Thoracic aorta endothelial cell (primary cell): ENCODE results near the gene MARVELD2. TPM values are rescaled to one million over a fixed set of nuclear protein-coding genes. Genes with fewer than 3 reads are reported as not detected.

Experiments used
- small RNA-seq: library from RNA; depleted of rRNA; stranded (forward); fragments of <200 nt; gene quantifications from one replicate; pipeline ENCODE3, GENCODE V24; 2012
- total RNA-seq: library from RNA; depleted of rRNA; stranded (reverse); fragments of >200 nt; gene quantifications from 2 replicates; pipeline ENCODE4 v1.2.3, GENCODE V29; 2012

Gene MARVELD2, protein sequence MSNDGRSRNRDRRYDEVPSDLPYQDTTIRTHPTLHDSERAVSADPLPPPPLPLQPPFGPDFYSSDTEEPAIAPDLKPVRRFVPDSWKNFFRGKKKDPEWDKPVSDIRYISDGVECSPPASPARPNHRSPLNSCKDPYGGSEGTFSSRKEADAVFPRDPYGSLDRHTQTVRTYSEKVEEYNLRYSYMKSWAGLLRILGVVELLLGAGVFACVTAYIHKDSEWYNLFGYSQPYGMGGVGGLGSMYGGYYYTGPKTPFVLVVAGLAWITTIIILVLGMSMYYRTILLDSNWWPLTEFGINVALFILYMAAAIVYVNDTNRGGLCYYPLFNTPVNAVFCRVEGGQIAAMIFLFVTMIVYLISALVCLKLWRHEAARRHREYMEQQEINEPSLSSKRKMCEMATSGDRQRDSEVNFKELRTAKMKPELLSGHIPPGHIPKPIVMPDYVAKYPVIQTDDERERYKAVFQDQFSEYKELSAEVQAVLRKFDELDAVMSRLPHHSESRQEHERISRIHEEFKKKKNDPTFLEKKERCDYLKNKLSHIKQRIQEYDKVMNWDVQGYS
- total RNA-seq = 4.9 and 8.9 TPM in 2 replicates

DNA sequence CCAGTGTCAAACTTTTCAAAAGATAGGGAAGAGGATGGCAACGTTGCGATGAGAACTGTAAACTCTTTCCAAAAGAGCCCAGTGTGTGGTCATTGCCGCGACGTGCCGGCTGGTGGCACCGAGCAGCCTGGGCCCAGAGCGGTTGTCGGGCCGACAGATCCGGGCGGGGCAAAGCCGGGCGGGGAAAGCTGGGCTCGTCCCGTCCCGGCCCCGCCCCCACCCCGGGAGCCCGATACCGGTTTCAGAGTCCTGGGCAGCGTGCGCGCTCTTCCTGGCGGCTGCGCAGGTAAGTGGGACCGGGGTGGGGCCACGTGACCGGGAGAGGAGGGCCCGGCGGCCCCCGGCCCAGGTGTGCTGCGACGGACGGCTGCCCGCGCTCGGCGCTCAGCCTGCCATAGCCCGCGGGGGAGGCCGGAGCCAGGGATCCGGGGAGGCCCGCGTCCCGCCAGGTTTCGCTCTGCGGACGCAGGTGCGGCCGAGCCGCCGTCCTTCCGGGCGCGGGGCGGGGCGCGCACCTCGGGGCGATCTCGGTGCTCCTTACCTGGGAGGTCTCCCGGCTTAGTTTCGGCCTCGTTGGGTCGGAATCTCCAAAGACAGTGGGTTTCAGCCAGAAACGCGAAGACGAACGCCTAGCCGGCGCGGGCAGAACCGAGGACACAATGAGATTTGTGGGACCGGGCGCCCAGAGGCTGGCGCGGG lies at the start of gene MARVELD2:
Gene MARVELD2 (plus strand): TSS at position 232 of the 699 bp plus-strand sequence. CDS start 4,270 bp downstream, outside the sequence.

DNA sequence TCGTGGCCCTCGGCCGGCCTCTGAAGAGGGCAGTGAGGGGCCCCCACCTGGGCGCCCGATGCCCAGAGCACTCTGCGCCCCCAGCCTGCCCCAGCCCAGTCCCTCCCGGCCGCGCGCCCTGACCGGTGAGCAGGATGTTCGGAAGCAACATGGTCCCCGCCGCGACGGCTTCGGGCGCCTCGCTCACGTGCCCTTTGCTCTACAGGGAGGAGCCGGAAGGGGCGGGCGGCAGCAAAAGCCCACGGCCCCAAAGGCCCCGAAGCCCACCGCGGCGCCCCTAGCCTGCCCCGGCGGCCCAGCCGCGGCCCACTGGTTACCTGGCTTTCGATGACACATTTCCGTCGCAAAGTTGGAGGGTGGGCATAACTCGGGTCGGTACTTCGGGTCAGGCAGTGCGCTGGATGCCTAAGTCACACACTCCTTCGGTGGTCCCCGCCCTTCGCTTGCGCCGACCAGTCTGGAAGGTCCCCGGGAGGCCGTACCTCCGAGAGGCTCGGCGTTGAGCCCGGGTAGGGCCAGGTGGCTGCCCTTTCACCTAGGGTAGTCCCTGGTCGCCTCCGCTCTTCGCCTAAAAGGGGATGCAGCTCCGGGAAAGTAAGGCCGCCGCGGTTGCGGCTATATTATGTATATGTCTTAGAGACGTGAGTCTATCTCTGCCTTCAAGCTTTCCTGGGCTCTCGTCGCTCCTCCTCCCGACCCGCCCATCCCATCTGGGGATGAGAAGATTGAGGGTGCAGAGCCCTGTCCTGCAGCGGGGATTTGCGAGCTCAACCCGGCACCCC lies 45.4 kb upstream of the MARVELD2 start, which contains the start of the genes AK6, RAD17 and TAF9:
Gene AK6 (minus strand): TSS at position 181 of the 782 bp plus-strand sequence. CDS start 30 bp downstream, at position 151.
Gene RAD17 (plus strand): TSS at position 479 of the 782 bp plus-strand sequence. CDS start 2,391 bp downstream, outside the sequence.
Gene TAF9 (minus strand): TSS at position 181 of the 782 bp plus-strand sequence. CDS start 3,783 bp downstream, outside the sequence.

DNA sequence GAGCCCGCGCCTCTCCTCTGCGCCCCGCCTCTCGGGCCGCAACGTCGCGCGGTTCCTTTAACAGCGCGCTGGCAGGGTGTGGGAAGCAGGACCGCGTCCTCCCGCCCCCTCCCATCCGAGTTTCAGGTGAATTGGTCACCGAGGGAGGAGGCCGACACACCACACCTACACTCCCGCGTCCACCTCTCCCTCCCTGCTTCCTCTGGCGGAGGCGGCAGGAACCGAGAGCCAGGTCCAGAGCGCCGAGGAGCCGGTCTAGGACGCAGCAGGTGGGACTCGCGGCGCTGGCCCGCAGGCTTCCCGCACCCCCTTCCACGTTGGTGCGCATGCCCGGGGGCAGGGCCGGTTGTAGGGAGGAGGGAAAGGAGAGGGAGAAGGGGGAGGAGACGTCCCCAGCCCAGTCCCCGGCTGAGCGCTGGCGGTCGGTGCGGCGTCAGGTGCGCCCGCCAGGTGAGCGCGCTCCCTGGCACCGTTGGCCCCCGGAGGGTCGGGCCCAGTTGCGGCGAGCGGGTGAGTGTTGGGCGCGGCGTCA lies 77.5 kb downstream of the MARVELD2 start, which contains the start of gene OCLN:
Gene OCLN (plus strand): TSS at position 400 of the 532 bp plus-strand sequence. CDS start 11,455 bp downstream, outside the sequence.

Small RNA genes within 50 kb of the gene (small RNA-seq; reads per million reads assigned to genes)
- gene RN7SL616P (not detected), gene RPS27P14 (not detected)

Other genes starting within 250 kb of the MARVELD2 start
- gene CCNB1, start 248.0 kb upstream of the MARVELD2 start, total RNA-seq = 197 and 281 TPM in 2 replicates
- gene CENPH, start 225.5 kb upstream of the MARVELD2 start, total RNA-seq = 18.4 and 21.1 TPM in 2 replicates
- 68.4 and 86.3 TPM in 2 replicates for gene CDK7, start 180.2 kb upstream of the MARVELD2 start, total RNA-seq
- gene CCDC125, start 82.3 kb upstream of the MARVELD2 start, total RNA-seq = 6.9 and 7.1 TPM in 2 replicates
- gene AK6, start 45.6 kb upstream of the MARVELD2 start, total RNA-seq = 40.8 and 41.2 TPM in 2 replicates
- 104 and 108 TPM in 2 replicates for gene TAF9, start 45.6 kb upstream of the MARVELD2 start, total RNA-seq
- 24.7 and 27.6 TPM in 2 replicates for gene RAD17, start 45.3 kb upstream of the MARVELD2 start, total RNA-seq
- 13.4 and 14.1 TPM in 2 replicates for gene OCLN, start 77.7 kb downstream of the MARVELD2 start, total RNA-seq
- gene GTF2H2C, start 145.1 kb downstream of the MARVELD2 start, total RNA-seq = 55.3 and 68.7 TPM in 2 replicates